ENCODE data around the gene PBXIP1. TPM values are rescaled to one million over a fixed set of nuclear protein-coding genes. Genes with fewer than 3 reads are reported as not detected.
A peak's percentile ranks its signal among the peaks of the same experiment; 100 is the strongest.

Gene PBXIP1
- total RNA-seq, 2 experiments from 2014 or later, result 17.7 to 19.4 TPM

GRCh38 chr1:154960446-154961136, 4.7 kb upstream of the PBXIP1 start:
- intact Hi-C loops (cut with micrococcal nuclease), result loop anchor here (5.0 kb wide), 1 partner anchor 37 kb away; no protein-coding TSS in a partner anchor
- H3K4me1 Mint-ChIP-seq (ENCODE audit: low read depth), result peaks cover 43% of the 10 kb centered on the region
- H3K9me3 Mint-ChIP-seq, result no peaks in the 10 kb centered on the region
- ATAC-seq, result no peak
- no peak for TF ChIP-seq CTCF (IDR thresholded peaks at IDR 0.05)
- peaks cover 36% of the 10 kb centered on the region for H3K36me3 Mint-ChIP-seq (ENCODE audit: low read depth)
- no peaks in the 10 kb centered on the region for H3K27me3 Mint-ChIP-seq
- ChIA-PET CTCF (interaction anchor here (1.0 to 2.4 kb wide), 15 partner anchors 9 to 124 kb away, joined by 3 to 30 read pairs (median 7); partner anchors contain the start of genes CKS1B, PMVK and SHC1), POLR2A (interaction anchor here (0.9 to 3.7 kb wide), 10 partner anchors 9 to 39 kb away, joined by 3 to 55 read pairs (median 6); partner anchors contain the start of genes CKS1B, FLAD1, PMVK and SHC1)
- no peak for DNase-seq
- peak overlapping the region; percentile 98 for H3K4me3 Mint-ChIP-seq
- peak overlapping the region; percentile 92 for H3K27ac Mint-ChIP-seq

GRCh38 chr1:154959426-154959780, 3.5 kb upstream of the PBXIP1 start:
- DNase-seq (no peak), ATAC-seq (no peak)
- Mint-ChIP-seq H3K9me3 (no peaks in the 10 kb centered on the region), H3K36me3 (ENCODE audit: low read depth) (peaks cover 31% of the 10 kb centered on the region), H3K4me3 (peak overlapping the region; percentile 37), H3K4me1 (ENCODE audit: low read depth) (peaks cover 54% of the 10 kb centered on the region), H3K27me3 (no peaks in the 10 kb centered on the region), H3K27ac (no peak overlapping the region)
- POLR2A ChIA-PET, result interaction anchor here (1.0 to 1.7 kb wide), 2 partner anchors 15 to 19 kb away, joined by 3 to 7 read pairs; partner anchors contain the start of gene CKS1B
- CTCF ChIA-PET, result interaction anchor here (0.8 to 1.1 kb wide), 2 partner anchors 12 to 40 kb away, joined by 3 read pairs; no protein-coding TSS in a partner anchor
- intact Hi-C loops (cut with micrococcal nuclease), result no loop called here
- no peak for TF ChIP-seq CTCF (IDR thresholded peaks at IDR 0.05)

- H3K4me1 Mint-ChIP-seq (ENCODE audit: low read depth), result peaks cover 58% of the 10 kb centered on the region
- POLR2A ChIA-PET, result interaction anchor here (0.5 to 1.7 kb wide), 4 partner anchors 13 to 177 kb away, joined by 3 to 7 read pairs (median 4); partner anchors contain the start of genes CKS1B and SLC50A1
- H3K27me3 Mint-ChIP-seq, result no peaks in the 10 kb centered on the region
- ATAC-seq (no peak), DNase-seq (no peak)
- peak overlapping the region; percentile 61 for H3K27ac Mint-ChIP-seq
- no peaks in the 10 kb centered on the region for H3K9me3 Mint-ChIP-seq
- intact Hi-C loops (cut with micrococcal nuclease), result no loop called here
- TF ChIP-seq CTCF (IDR thresholded peaks at IDR 0.05), result no peak
- H3K4me3 Mint-ChIP-seq, result no peak overlapping the region
- H3K36me3 Mint-ChIP-seq (ENCODE audit: low read depth), result peaks cover 30% of the 10 kb centered on the region
- CTCF ChIA-PET, result interaction anchor here (1.1 to 2.4 kb wide), 2 partner anchors 12 to 103 kb away, joined by 3 to 5 read pairs; no protein-coding TSS in a partner anchor
These were observed 3.0 kb upstream of the PBXIP1 start for GRCh38 chr1:154958681-154959425.

- peaks cover 23% of the 10 kb centered on the region for H3K36me3 Mint-ChIP-seq (ENCODE audit: low read depth)
- H3K9me3 Mint-ChIP-seq, result no peaks in the 10 kb centered on the region
- H3K27me3 Mint-ChIP-seq, result no peaks in the 10 kb centered on the region
- CTCF ChIA-PET, result interaction anchor here (2.4 to 6.7 kb wide), 2 partner anchors 58 to 104 kb away, joined by 5 to 37 read pairs; no protein-coding TSS in a partner anchor
- POLR2A ChIA-PET, result interaction anchor here (0.9 to 1.7 kb wide), 3 partner anchors 14 to 41 kb away, joined by 3 to 7 read pairs (median 5); partner anchors contain the start of gene CKS1B
- ATAC-seq (no peak), DNase-seq (no peak)
- no peak for TF ChIP-seq CTCF (IDR thresholded peaks at IDR 0.05)
- intact Hi-C loops (cut with micrococcal nuclease), result no loop called here
- peaks cover 59% of the 10 kb centered on the region for H3K4me1 Mint-ChIP-seq (ENCODE audit: low read depth)
- H3K27ac Mint-ChIP-seq, result no peak overlapping the region
- H3K4me3 Mint-ChIP-seq, result no peak overlapping the region
These were observed 2.1 kb upstream of the PBXIP1 start for GRCh38 chr1:154958036-154958435.

Data from activated CD8-positive, alpha-beta T cell treated with anti-CD3 and anti-CD28 coated beads for 36 hours (primary cell).